Chondrocyte (in vitro differentiated cells): Measurements from ENCODE around the gene RALGPS1. TPM values are rescaled to one million over a fixed set of nuclear protein-coding genes. Genes with fewer than 3 reads are reported as not detected.

Source experiments
- DNase-seq: peaks from one replicate; pipeline ENCODE4 v3.0.0; 2021; ENCODE audit warnings: mixed read lengths, low spot score
- H3K27ac Mint-ChIP-seq: one replicate; pipeline ENCODE4 v1.8.0; 2021; ENCODE audit warnings: mild to moderate bottlenecking, moderate library complexity, mixed read lengths; ENCODE audit not compliant: unreplicated experiment
- H3K27me3 Mint-ChIP-seq: 2 replicates; pipeline ENCODE4 v1.8.0; 2021; ENCODE audit warnings: low read depth, mixed read lengths
- H3K36me3 Mint-ChIP-seq: 2 replicates; pipeline ENCODE4 v1.8.0; 2021; ENCODE audit warnings: low read depth, mixed read lengths
- H3K4me1 Mint-ChIP-seq: 2 replicates; pipeline ENCODE4 v1.8.0; 2021; ENCODE audit warnings: low read depth, mild to moderate bottlenecking, mixed read lengths
- H3K4me3 Mint-ChIP-seq: one replicate; pipeline ENCODE4 v1.8.0; 2021; ENCODE audit warnings: mild to moderate bottlenecking, moderate library complexity, mixed read lengths; ENCODE audit not compliant: unreplicated experiment
- H3K9me3 Mint-ChIP-seq: 2 replicates; pipeline ENCODE4 v1.8.0; 2021; ENCODE audit warnings: low read depth, mixed read lengths
- total RNA-seq: library from RNA; stranded (reverse); gene quantifications from 3 replicates; pipeline ENCODE4 v1.2.1, GENCODE V29; 2021
- TF ChIP-seq, protein P1 (sequence below): fragments of 200-600 bp; sonication (generic); IDR thresholded peaks from 2 replicates; pipeline ENCODE4 v1.5.0; 2021; ENCODE audit warnings: antibody characterized with exemption, mild to moderate bottlenecking, moderate library complexity

The RALGPS1 gene
- total RNA-seq, 1 donor from 2014 or later, result 8.1 TPM

DNA sequence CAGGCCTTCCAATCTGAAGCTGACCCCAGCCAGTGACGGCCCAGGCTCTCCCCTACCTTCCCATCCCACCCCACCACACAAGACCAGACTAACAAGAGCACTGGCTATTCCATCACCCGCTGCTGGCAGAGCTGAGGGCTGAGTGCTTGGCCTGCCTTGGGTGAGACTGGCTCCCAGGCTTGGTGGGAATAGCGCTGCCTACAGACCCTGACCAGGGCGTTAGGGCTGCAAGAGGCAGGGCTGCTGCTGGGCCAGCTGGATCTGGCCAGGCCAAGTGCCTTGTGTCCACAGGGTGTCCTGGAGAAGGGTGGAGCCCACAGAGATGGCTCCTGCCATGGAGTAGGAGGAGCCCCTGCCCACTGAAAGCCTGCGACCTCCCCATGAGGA, 239.4 kb downstream of the RALGPS1 start:
- no peak for DNase-seq
- TF ChIP-seq, protein P1, sequence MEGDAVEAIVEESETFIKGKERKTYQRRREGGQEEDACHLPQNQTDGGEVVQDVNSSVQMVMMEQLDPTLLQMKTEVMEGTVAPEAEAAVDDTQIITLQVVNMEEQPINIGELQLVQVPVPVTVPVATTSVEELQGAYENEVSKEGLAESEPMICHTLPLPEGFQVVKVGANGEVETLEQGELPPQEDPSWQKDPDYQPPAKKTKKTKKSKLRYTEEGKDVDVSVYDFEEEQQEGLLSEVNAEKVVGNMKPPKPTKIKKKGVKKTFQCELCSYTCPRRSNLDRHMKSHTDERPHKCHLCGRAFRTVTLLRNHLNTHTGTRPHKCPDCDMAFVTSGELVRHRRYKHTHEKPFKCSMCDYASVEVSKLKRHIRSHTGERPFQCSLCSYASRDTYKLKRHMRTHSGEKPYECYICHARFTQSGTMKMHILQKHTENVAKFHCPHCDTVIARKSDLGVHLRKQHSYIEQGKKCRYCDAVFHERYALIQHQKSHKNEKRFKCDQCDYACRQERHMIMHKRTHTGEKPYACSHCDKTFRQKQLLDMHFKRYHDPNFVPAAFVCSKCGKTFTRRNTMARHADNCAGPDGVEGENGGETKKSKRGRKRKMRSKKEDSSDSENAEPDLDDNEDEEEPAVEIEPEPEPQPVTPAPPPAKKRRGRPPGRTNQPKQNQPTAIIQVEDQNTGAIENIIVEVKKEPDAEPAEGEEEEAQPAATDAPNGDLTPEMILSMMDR, result no peak

DNA sequence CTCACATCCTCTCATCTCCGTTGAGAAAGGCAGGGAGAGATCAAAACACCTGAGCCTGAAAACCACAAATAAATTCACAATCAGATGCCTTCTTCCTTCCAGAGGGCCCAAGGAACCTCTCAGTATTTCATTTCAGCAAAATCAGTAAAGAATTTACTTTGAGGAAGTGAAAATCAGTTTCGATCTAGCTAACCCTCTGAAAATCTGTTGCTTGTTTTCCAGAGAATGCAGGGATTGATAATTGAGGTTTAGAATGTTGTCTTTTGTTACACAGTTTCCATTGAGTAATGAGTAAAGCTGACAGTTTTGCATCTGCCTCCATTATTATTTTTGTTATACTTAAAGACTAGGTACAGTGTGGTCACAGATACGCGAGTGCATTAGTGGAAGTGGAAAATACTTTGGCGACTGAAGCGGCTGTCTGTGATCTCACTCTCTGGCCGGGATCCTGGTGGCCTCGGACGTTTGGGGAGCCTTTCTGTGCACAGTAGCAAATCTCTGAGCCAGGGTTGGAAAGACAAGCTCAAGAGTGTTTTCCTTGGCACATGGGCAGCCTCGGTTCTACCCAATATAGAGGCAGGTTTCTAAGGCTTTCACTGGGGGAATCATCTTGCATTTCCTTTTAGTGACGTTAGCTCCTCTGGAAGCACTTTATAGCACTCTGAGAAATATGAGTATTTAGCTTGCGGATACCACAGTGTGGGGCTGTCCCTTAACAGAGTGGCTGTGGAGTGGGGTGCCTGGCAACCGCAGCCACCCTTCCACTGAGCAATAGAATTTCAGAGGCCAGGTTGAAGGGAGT, 240.0 kb downstream of the RALGPS1 start:
- TF ChIP-seq, protein P1, result no peak
- Mint-ChIP-seq H3K4me1 (peaks cover 24% of the 10 kb centered on the region), H3K27me3 (no peaks in the 10 kb centered on the region), H3K36me3 (no peaks in the 10 kb centered on the region), H3K27ac (peak overlapping the region; percentile 72), H3K4me3 (peak overlapping the region; percentile 34), H3K9me3 (no peaks in the 10 kb centered on the region)
- DNase-seq, result peak; percentile 28

More for the DNA sequence above, 239.4 kb downstream of the RALGPS1 start:
- Mint-ChIP-seq H3K4me3 (no peak overlapping the region), H3K27ac (peak overlapping the region; percentile 72), H3K27me3 (no peaks in the 10 kb centered on the region), H3K36me3 (no peaks in the 10 kb centered on the region), H3K4me1 (peaks cover 18% of the 10 kb centered on the region), H3K9me3 (no peaks in the 10 kb centered on the region)

GRCh38 chr9:127155314-127155960, 240.9 kb downstream of the RALGPS1 start:
- TF ChIP-seq, protein P1, result no peak
- Mint-ChIP-seq H3K4me1 (peaks cover 29% of the 10 kb centered on the region), H3K9me3 (no peaks in the 10 kb centered on the region), H3K27me3 (no peaks in the 10 kb centered on the region), H3K4me3 (no peak overlapping the region), H3K36me3 (no peaks in the 10 kb centered on the region), H3K27ac (peak overlapping the region; percentile 72)
- peak; percentile 41 for DNase-seq

DNA sequence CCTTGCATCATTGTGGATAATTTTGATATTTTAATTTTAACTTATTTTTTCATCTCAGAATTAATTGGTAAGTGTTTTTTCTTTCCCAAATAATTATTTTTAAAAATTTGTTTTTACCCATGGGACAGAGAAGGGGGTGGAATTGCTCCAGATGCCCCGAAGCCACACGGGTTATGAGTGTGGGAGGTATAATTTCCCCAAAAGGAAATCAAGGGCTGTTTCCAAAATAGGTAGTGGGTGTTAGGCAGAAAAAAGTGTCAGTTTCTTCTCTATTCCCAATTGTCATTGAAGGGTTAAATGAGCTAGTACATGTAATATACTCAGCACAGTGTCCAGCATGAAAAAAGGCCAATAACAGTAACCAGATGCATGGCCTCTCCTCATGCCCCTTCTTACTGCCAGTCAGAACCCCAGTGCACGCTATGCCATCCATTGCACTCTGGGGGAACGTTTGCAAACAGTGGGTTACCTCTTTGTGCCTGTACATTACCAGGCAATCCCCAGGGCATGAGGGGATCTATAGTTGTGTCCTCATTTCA, 244.3 kb downstream of the RALGPS1 start:
- no peak for DNase-seq
- Mint-ChIP-seq H3K4me3 (no peak overlapping the region), H3K27me3 (no peaks in the 10 kb centered on the region), H3K27ac (peak overlapping the region; percentile 30), H3K4me1 (peaks cover 51% of the 10 kb centered on the region), H3K9me3 (no peaks in the 10 kb centered on the region), H3K36me3 (no peaks in the 10 kb centered on the region)
- TF ChIP-seq, protein P1, result no peak

- no peak for DNase-seq
- Mint-ChIP-seq H3K27me3 (no peaks in the 10 kb centered on the region), H3K4me1 (peaks cover 49% of the 10 kb centered on the region), H3K9me3 (no peaks in the 10 kb centered on the region), H3K4me3 (no peak overlapping the region), H3K36me3 (no peaks in the 10 kb centered on the region), H3K27ac (peak overlapping the region; percentile 30)
- TF ChIP-seq, protein P1, result peak; percentile 47
Observed at GRCh38 chr9:127159325-127159801, 244.8 kb downstream of the RALGPS1 start.
